ENCODE data around the gene ZNF23.
A peak's percentile ranks its signal among the peaks of the same experiment; 100 is the strongest.
"Not testable (repeated sequence)": the region's sequence is repeated elsewhere in the genome, so short reads cannot be mapped to it uniquely, and the experiment has no call there.

ZNF23 gene

DNA sequence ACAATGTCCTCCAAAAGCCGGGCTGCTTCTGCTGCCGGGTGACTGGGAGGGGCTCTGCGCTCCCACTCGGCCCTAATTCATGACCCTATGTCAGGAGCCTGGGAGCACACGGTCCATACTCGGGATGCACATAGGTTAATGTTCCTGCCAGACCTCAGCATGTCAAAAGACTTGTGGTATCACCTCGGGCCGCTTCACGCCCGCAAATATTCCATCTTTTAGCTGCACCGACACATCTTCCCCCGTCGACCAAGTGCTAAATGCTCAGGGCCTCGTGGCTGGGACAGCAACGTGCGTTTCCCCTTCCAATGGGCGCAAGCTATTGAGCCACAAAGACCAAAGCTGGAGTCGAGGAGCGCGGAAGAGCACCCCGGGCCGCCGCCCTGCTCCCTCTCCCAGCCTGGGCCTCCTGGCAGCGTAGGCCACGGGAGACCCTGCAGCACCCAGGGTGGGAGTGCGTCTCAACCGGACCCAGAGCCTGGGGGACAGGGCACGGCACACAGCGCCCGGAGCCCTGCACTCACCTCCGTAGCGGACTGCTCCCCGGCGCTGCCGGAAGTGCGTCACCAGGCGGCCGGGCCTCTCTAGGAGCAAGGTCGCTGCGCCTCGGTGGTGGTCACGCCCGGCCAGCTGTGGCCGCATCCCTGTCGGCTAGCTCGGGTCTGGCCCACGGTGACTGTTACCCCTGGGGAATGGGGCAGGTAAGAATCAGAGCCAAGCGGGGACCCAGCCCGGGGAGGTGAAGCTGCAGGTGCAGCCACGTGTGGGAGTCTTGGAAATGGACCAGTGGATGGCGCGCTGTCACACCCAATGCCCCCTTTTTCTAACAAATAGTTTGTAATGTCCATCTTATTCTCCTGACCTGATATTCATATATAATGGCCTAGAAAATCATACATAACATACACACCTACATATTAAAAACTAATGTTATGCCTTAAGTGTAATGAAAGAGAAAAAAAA is at the start of gene ZNF23:
Gene ZNF23 (minus strand): TSS at position 562 of the 963 bp plus-strand sequence. CDS start 5,451 bp downstream, outside the sequence.
- peak; percentile 84 for DNase-seq
- Mint-ChIP-seq H3K27me3 (no peaks in the 10 kb centered on the region), H3K4me3 (peak within 1 kb of the TSS; percentile 95 to 98), H3K36me3 (peaks cover 7 to 15% of the 10 kb centered on the region in 2 donors), H3K4me1 (peaks cover 10 to 34% of the 10 kb centered on the region in 2 donors), H3K9me3 (no peaks in the 10 kb centered on the region), H3K27ac (peak within 1 kb of the TSS; percentile 97)
- ATAC-seq (replicated peaks) = peak; percentile 99 to 100

DNA sequence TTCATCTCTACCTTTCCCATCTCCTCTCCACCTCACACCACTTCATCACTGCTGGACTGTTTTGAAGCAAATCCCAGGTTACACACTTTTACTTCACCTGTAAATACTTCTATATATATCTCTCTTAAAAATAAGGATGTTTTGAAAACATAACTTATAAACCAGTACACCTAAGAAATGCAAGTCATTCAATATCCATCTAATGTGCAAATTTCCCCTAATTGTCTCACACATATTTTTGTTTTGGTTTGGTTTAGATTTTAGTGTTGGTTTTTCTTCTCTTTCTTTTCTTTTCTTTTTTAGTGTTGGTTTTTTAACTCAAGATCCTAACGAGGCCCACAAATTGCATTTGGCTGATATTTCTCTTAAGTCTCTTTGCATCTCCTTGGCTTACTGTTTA is 45.0 kb upstream of the ZNF23 start:
- H3K4me3 Mint-ChIP-seq = no peak overlapping the region
- DNase-seq = no peak
- no peak overlapping the region for H3K27ac Mint-ChIP-seq
- H3K27me3 Mint-ChIP-seq = peaks cover 31 to 32% of the 10 kb centered on the region in 2 donors
- no peak for ATAC-seq (replicated peaks)
- H3K9me3 Mint-ChIP-seq = no peaks in the 10 kb centered on the region
- H3K36me3 Mint-ChIP-seq = no peaks in the 10 kb centered on the region
- H3K4me1 Mint-ChIP-seq = peaks cover 0 to 2% of the 10 kb centered on the region in 2 donors

DNA sequence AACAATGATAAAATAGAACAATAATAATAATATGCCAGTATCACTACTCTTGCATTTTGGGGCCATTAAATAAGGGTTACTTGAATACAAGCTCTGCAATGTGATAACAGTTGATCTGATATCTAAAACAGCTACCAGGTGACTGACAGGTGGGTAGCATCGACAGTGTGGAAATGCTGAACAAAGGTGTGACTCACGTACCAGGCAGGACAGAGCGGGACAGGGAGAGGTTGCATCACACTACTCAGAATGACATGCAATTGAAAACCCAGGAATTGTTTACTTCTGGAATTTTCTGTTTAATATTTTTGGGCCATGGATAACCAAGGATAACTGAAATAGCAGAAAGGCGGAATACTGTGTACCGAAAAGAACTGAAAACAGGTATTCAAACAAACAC is 42.9 kb upstream of the ZNF23 start:
- H3K4me1 Mint-ChIP-seq = peaks cover 0 to 2% of the 10 kb centered on the region in 2 donors
- H3K27me3 Mint-ChIP-seq = peaks cover 17 to 19% of the 10 kb centered on the region in 2 donors
- ATAC-seq (replicated peaks) (no peak), DNase-seq (no peak)
- no peaks in the 10 kb centered on the region for H3K36me3 Mint-ChIP-seq
- H3K27ac Mint-ChIP-seq = no peak overlapping the region
- H3K9me3 Mint-ChIP-seq = no peaks in the 10 kb centered on the region
- no peak overlapping the region for H3K4me3 Mint-ChIP-seq

DNA sequence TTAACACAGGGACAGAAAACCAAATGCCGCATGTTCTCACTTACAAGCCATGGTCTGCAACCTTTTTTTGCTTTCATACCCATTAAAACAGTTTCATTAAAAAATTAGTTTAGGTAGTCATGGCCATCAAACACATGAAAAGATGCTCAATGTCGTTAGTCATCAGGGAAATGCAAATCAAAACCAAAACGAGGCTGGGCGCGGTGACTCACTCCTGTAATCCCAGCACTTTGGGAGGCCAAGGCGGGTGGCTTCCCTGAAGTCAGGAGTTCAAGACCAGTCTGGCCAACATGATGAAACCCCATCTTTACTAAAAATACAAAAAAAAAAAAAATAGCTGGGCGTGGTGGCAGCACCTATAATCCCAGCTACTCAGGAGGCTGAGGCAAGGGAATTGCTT is 42.0 kb upstream of the ZNF23 start:
- not testable (repeated sequence) for H3K9me3 Mint-ChIP-seq; DNase-seq; H3K36me3 Mint-ChIP-seq; ATAC-seq (replicated peaks); H3K4me1 Mint-ChIP-seq; H3K4me3 Mint-ChIP-seq; H3K27ac Mint-ChIP-seq
- peaks cover 12 to 19% of the 10 kb centered on the region in 2 donors for H3K27me3 Mint-ChIP-seq

DNA sequence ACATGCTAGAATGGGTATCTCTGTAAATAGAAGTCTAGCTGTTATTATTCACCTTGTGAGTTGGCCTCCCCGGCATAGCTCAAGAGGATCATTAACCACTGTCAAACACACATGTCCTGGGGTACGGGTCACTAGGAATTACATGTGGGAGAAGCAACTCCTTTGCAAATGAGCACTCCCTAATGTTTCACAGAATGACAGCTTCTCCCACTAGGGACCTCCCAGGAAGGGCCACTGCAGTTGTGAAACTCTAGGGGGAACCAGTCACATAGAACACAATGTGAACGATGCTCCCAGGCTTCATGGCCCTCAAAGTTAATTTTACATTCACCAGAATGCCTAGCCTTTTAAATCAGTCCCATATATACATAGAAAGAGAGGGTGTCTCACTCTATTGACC is 39.5 kb upstream of the ZNF23 start:
- H3K27me3 Mint-ChIP-seq = peaks cover 20 to 21% of the 10 kb centered on the region in 2 donors

DNA sequence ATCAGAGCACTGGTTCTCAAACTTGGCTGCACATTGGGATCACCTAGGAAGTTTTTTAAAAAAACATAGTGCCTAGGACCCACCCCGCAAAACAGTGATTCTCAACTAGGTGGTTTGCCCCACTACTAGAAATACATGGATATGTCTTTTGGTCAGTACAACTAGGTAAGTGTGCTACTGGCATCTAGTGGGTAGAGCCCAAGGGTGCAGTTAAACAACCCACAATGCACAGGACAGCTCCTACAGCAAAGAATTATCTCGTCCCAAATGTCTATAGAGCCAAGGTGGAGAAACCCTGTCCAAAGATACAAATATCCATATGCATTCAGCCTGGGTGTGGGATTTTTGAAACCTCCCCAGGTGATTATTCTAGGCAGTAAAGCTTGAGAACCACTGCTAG is 38.9 kb upstream of the ZNF23 start:
- Mint-ChIP-seq H3K27ac (no peak overlapping the region), H3K9me3 (no peaks in the 10 kb centered on the region), H3K4me3 (no peak overlapping the region), H3K4me1 (peaks cover 0 to 2% of the 10 kb centered on the region in 2 donors), H3K36me3 (no peaks in the 10 kb centered on the region), H3K27me3 (peaks cover 20 to 21% of the 10 kb centered on the region in 2 donors)
- DNase-seq (no peak), ATAC-seq (replicated peaks) (no peak)

More for the DNA sequence above, 39.5 kb upstream of the ZNF23 start:
- no peak overlapping the region for H3K27ac Mint-ChIP-seq
- H3K4me1 Mint-ChIP-seq = peaks cover 0 to 2% of the 10 kb centered on the region in 2 donors
- DNase-seq = no peak
- no peaks in the 10 kb centered on the region for H3K36me3 Mint-ChIP-seq
- no peak for ATAC-seq (replicated peaks)
- H3K9me3 Mint-ChIP-seq = no peaks in the 10 kb centered on the region
- H3K4me3 Mint-ChIP-seq = no peak overlapping the region

DNA sequence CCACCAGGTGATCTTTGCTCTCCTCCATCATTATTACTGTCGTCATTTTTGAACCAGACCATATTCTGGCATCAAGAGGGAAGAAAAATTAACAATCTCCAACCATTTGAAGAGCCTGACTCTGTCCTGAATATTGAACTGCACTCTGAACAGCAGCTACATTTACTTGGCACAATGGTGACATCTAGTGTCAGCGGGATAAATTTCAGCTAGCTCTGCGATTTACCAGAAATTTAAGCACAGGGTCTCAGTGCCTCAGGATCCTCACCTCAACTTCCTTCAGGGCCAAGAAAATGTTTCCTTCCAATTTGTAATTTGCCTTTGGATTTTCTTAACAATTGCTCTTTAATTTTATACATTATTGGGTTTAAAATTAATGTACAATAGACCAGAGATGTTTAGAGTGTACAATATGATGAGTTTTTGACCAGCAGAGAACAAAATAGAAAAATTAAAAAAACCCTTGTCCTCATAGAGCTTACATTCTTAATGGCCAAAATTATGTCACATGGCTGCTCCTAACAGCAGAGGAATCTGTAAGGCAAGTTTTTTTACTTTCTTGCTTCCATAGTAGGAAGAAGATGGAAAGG is 37.8 kb upstream of the ZNF23 start:
- H3K27me3 Mint-ChIP-seq = peaks cover 20 to 21% of the 10 kb centered on the region in 2 donors
- peaks cover 0 to under 1% of the 10 kb centered on the region in 2 donors for H3K4me1 Mint-ChIP-seq
- no peak overlapping the region for H3K27ac Mint-ChIP-seq
- ATAC-seq (replicated peaks) (peak; percentile 70 to 75), DNase-seq (peak; percentile 51)
- no peak overlapping the region for H3K4me3 Mint-ChIP-seq
- no peaks in the 10 kb centered on the region for H3K9me3 Mint-ChIP-seq
- no peaks in the 10 kb centered on the region for H3K36me3 Mint-ChIP-seq

DNA sequence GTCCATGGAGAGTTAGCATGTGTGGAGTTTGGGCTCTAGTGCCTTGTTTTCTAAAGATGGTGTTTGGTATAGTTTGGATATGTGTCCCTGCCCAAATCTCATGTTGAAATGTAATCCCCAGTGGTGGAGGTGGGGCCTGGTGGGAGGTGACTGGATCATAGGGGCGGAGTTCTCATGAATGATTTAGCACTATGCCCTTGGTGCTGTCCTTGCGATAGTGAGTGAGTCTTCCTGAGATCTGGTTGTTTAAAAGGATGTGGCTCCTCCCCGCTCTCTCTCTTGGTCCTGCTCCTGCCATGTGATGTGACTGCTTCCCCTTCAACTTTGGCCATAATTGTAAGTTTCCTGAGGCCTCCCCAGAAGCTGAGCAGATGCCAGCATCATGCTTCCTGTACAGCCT is 36.0 kb upstream of the ZNF23 start:
- H3K4me3 Mint-ChIP-seq = no peak overlapping the region
- ATAC-seq (replicated peaks) (no peak), DNase-seq (no peak)
- H3K27ac Mint-ChIP-seq = no peak overlapping the region
- peaks cover 15 to 16% of the 10 kb centered on the region in 2 donors for H3K27me3 Mint-ChIP-seq
- H3K9me3 Mint-ChIP-seq = no peaks in the 10 kb centered on the region
- no peaks in the 10 kb centered on the region for H3K4me1 Mint-ChIP-seq
- no peaks in the 10 kb centered on the region for H3K36me3 Mint-ChIP-seq

DNA sequence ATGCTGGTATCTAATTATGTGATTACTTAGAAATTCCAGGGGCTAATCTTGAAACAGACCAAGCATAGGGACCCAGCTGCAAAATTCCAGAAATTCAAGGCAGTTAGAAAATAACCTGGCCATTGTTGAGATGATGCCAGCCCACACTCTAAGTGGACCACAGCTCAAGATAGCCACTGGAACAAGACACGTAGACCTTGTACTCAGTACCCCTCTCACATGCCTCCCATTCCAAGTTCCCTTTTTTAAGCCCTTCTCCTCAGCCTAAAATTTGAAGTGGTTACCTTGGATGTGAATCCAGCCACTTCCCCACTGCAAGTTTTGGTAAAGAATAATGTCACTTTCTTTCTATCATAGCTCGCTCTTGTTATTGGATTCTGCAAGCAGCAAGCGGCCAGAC is 31.2 kb upstream of the ZNF23 start:
- DNase-seq (no peak), ATAC-seq (replicated peaks) (no peak)
- Mint-ChIP-seq H3K36me3 (no peaks in the 10 kb centered on the region), H3K4me3 (no peak overlapping the region), H3K4me1 (peaks cover 0 to 3% of the 10 kb centered on the region in 2 donors), H3K27me3 (peaks cover 9 to 12% of the 10 kb centered on the region in 2 donors), H3K27ac (no peak overlapping the region), H3K9me3 (no peaks in the 10 kb centered on the region)

DNA sequence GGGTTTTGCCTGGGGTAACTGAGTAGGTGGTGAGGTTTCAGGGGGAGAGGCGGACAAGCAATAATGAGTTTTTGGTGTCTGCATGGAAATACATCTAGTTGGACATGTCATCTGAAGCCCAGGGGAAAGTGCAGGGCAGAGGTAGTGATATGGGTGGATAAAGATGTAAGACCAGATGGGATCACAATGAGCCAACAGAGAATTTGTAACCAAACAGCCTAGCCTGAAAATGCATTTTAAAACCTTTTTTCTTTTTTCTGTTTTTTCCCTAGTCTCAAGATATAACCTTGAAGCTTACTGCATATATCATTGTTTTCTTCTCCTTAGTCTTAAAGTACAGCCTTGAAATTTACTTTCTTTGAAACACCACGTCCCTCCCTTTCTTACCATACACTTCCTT is 30.7 kb upstream of the ZNF23 start:
- peaks cover 0 to 3% of the 10 kb centered on the region in 2 donors for H3K4me1 Mint-ChIP-seq
- ATAC-seq (replicated peaks) = peak in 1 of 2 donors; percentile 38
- DNase-seq = no peak
- H3K36me3 Mint-ChIP-seq = no peaks in the 10 kb centered on the region
- H3K9me3 Mint-ChIP-seq = no peaks in the 10 kb centered on the region
- H3K27me3 Mint-ChIP-seq = peaks cover 7 to 9% of the 10 kb centered on the region in 2 donors
- H3K4me3 Mint-ChIP-seq = no peak overlapping the region
- no peak overlapping the region for H3K27ac Mint-ChIP-seq

DNA sequence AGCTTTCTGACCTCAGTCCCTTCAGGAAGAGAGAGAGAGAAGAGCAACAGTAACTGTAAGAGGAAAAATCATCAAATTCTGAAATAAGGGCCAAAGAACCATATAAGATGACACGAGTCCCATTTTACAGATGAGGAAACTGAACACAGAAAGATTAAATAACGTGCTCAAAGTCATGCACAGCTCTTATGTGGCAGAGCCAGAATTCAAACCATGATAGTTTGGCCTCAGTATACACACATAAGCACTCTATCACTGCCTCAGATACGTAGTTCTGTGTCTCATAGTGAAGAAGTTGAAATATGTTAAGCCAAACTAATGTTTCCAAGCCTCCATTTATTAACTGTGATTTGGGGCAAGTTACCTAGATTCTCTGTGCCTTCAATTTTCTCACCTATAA is 29.0 kb upstream of the ZNF23 start:
- Mint-ChIP-seq H3K4me3 (no peak overlapping the region), H3K9me3 (peaks cover 3 to 5% of the 10 kb centered on the region in 2 donors), H3K27me3 (peaks cover 15 to 17% of the 10 kb centered on the region in 2 donors), H3K27ac (no peak overlapping the region), H3K36me3 (peaks cover 0 to 4% of the 10 kb centered on the region in 2 donors), H3K4me1 (peaks cover 0 to 5% of the 10 kb centered on the region in 2 donors)
- ATAC-seq (replicated peaks) (no peak), DNase-seq (no peak)

DNA sequence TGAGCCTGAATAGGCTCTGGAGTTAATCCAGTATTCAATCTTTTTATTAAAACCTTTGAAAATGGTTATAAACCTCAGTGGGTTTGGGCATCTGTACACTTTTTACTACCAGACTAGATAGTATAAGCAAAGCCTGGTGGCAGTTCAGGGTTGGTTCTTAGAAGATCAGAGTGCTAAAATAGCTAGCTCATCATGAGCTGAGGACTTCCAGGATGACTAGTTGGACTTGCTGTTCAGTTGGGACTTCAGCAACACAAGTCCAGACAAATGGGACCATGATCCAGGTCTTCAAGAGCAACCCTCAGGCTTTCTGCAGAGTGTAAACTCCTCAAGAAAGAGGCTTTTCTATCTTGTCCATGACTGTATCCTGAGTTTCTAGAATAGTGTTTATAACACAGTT is 28.3 kb upstream of the ZNF23 start:
- Mint-ChIP-seq H3K4me3 (no peak overlapping the region), H3K27ac (no peak overlapping the region), H3K4me1 (peaks cover 0 to 5% of the 10 kb centered on the region in 2 donors), H3K9me3 (peaks cover 3 to 5% of the 10 kb centered on the region in 2 donors), H3K36me3 (peaks cover 0 to 4% of the 10 kb centered on the region in 2 donors), H3K27me3 (peaks cover 15 to 17% of the 10 kb centered on the region in 2 donors)
- DNase-seq = no peak
- no peak for ATAC-seq (replicated peaks)

DNA sequence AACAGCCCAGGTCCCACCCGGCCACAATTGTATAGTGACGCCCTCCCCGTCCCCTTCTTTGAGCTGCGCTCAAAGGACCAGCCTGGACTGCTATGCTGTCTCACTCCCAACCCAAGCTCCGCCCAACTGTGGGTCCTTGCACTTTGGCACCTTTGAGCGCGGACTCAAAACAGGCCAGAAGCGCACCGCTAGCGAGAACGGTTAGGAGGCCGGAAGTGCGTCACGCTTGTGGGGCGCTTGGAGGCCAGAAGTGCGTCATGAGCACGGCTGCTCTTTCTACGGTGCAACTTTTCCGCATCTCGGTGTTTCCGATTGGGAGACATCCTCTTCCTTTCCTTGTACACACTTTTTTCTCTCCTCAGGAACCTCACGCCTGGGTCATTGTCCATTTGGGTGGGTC is 27.1 kb upstream of the ZNF23 start, which contains the start of gene ZNF19:
Gene ZNF19 (minus strand): TSS at position 203 of the 400 bp plus-strand sequence. CDS start 7,210 bp downstream, outside the sequence.
- H3K4me3 Mint-ChIP-seq = no peak within 1 kb of the TSS
- ATAC-seq (replicated peaks) (no peak), DNase-seq (no peak)
- H3K4me1 Mint-ChIP-seq = peaks cover 0 to 9% of the 10 kb centered on the region in 2 donors
- H3K27me3 Mint-ChIP-seq = peaks cover 15 to 17% of the 10 kb centered on the region in 2 donors
- H3K9me3 Mint-ChIP-seq = peaks cover 3 to 5% of the 10 kb centered on the region in 2 donors
- no peak within 1 kb of the TSS for H3K27ac Mint-ChIP-seq
- H3K36me3 Mint-ChIP-seq = peaks cover 0 to 4% of the 10 kb centered on the region in 2 donors

Data from stimulated activated naive B cell treated with anti-CD40 and anti-IgM and Interleukin-4, amounts not matched to agents 10 μg/mL and 1 μg/mL and 100 μg/mL, for 72 hours (primary cell).